ENCODE results near the gene HTATIP2.
A peak's percentile ranks its signal among the peaks of the same experiment; 100 is the strongest.

HTATIP2 gene

GRCh38 chr11:20337526-20338154 lies 25.9 kb upstream of the HTATIP2 start:
- DNase-seq = peak; percentile 67
- TF ChIP-seq CTCF (IDR thresholded peaks at IDR 0.05; ENCODE audit: low read depth, low read length) = peak; percentile 70
- no peak overlapping the region for H3K4me3 ChIP-seq (ENCODE audit: low read depth, low read length)
- H3K27me3 ChIP-seq (ENCODE audit: insufficient read depth, low read depth, severe bottlenecking) = no peaks in the 10 kb centered on the region
- H3K36me3 ChIP-seq = no peaks in the 10 kb centered on the region
- H3K9me3 ChIP-seq (ENCODE audit: severe bottlenecking) = peaks cover 3% of the 10 kb centered on the region
- H3K27ac ChIP-seq = no peak overlapping the region

- Histone ChIP-seq H3K36me3 (no peaks in the 10 kb centered on the region), H3K27me3 (ENCODE audit: insufficient read depth, low read depth, severe bottlenecking) (no peaks in the 10 kb centered on the region), H3K4me3 (ENCODE audit: low read depth, low read length) (peak overlapping the region; percentile 18), H3K27ac (peak overlapping the region; percentile 82), H3K9me3 (ENCODE audit: severe bottlenecking) (peaks cover 14% of the 10 kb centered on the region)
- TF ChIP-seq CTCF (IDR thresholded peaks at IDR 0.05; ENCODE audit: low read depth, low read length) = no peak
- peak; percentile 99 for DNase-seq
Measured at GRCh38 chr11:20342347-20343141, 21.0 kb upstream of the HTATIP2 start.

GRCh38 chr11:20351136-20351535 lies 12.4 kb upstream of the HTATIP2 start:
- H3K9me3 ChIP-seq (ENCODE audit: severe bottlenecking) = peaks cover 6% of the 10 kb centered on the region
- no peak overlapping the region for H3K27ac ChIP-seq
- no peak overlapping the region for H3K4me3 ChIP-seq (ENCODE audit: low read depth, low read length)
- DNase-seq = no peak
- TF ChIP-seq CTCF (IDR thresholded peaks at IDR 0.05; ENCODE audit: low read depth, low read length) = no peak
- no peaks in the 10 kb centered on the region for H3K36me3 ChIP-seq
- no peaks in the 10 kb centered on the region for H3K27me3 ChIP-seq (ENCODE audit: insufficient read depth, low read depth, severe bottlenecking)

- no peak overlapping the region for H3K4me3 ChIP-seq (ENCODE audit: low read depth, low read length)
- no peak for TF ChIP-seq CTCF (IDR thresholded peaks at IDR 0.05; ENCODE audit: low read depth, low read length)
- H3K27me3 ChIP-seq (ENCODE audit: insufficient read depth, low read depth, severe bottlenecking) = no peaks in the 10 kb centered on the region
- no peak overlapping the region for H3K27ac ChIP-seq
- DNase-seq = no peak
- H3K9me3 ChIP-seq (ENCODE audit: severe bottlenecking) = peaks cover 6% of the 10 kb centered on the region
- H3K36me3 ChIP-seq = no peaks in the 10 kb centered on the region
Measured at GRCh38 chr11:20351751-20352262, 11.7 kb upstream of the HTATIP2 start.

GRCh38 chr11:20353829-20354434 lies 9.6 kb upstream of the HTATIP2 start:
- peak; percentile 46 for DNase-seq
- Histone ChIP-seq H3K27me3 (ENCODE audit: insufficient read depth, low read depth, severe bottlenecking) (no peaks in the 10 kb centered on the region), H3K27ac (no peak overlapping the region), H3K4me3 (ENCODE audit: low read depth, low read length) (no peak overlapping the region), H3K9me3 (ENCODE audit: severe bottlenecking) (no peaks in the 10 kb centered on the region), H3K36me3 (no peaks in the 10 kb centered on the region)
- peak; percentile 75 for TF ChIP-seq CTCF (IDR thresholded peaks at IDR 0.05; ENCODE audit: low read depth, low read length)
